Stimulated activated CD4-positive, alpha-beta T cell treated with anti-CD3 and anti-CD28 coated beads, Interleukin-2, amount 100 ng/mL, for 4 hours (primary cell): Measurements from ENCODE around the gene GNA14.
"Not testable (repeated sequence)": the region's sequence is repeated elsewhere in the genome, so short reads cannot be mapped to it uniquely, and the experiment has no call there.

Experiments
- DNase-seq: peaks from one replicate; pipeline ENCODE4 v3.0.0-alpha.2; 2020; ENCODE audit warnings: low read depth

GNA14 gene

DNA sequence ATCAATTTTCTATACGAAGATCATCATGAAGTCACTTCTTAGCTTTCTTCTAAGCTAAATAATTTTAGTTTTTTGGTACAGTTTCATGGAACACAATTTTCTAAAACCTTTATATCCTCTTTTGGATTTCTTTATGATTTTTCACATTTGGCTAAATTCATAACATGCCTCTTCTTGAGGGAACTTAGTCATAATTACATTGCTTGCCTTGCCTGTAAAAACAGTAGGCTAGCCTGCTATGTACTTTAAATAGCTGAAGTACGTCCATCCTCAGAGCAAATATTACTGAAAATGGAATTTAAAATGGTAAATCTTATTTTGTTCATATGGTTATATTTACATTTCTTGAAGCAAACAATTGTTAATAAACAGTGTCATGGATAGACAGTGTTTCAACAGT is 245.8 kb downstream of the GNA14 start:
- no peak for DNase-seq

DNA sequence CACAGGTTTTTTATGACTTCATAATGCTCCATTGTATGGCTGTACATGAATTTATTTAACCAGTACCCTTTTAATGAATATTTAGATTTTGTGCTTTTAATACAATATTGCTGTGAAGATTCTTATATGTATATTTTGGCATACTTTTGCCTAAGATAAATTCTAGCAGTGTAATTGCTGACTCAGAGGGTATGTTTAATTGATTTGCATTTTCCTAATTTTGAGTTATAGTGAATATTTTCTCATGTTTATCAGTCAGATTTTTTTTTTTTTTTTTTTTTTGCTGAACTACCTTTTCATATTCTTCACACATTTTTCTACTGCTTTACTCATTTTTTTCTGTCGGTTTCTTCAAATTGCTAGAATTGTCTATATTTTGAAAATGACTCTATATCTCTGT is 248.2 kb downstream of the GNA14 start:
- DNase-seq: no peak

DNA sequence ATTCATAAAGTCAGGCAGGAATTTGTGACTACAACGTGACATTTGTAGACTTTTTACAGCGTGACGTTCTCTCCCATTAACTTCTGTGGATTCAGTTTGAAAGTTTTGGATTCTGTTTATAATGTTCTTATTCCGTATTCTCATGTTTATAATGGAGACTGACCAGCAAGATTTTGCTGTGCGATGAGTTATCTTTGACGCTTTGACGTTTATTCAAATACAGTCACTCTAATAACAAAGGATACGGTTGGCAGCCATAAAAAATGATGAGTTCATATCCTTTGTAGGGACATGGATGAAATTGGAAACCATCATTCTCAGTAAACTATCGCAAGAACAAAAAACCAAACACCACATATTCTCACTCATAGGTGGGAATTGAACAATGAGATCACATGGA is 249.5 kb downstream of the GNA14 start:
- DNase-seq: not testable (repeated sequence)

DNA sequence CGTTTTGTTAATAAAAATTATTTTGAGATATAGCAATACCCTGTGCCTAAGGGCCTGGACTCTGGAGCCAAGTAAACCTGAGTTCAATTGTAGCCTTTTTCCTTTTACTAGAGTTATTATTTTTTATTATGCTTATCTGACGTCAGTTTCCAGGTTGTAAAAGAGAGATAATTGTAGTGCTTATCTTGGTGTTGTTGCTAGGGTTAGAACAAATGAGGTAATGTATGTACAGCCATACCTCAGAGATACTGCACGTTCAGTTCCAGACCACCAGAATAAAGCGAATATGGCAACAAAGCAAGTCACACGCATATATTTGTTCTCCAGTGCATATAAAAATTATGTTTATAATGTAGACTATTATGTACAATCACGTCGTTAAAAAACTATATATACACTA is 255.8 kb downstream of the GNA14 start:
- DNase-seq: no peak

DNA sequence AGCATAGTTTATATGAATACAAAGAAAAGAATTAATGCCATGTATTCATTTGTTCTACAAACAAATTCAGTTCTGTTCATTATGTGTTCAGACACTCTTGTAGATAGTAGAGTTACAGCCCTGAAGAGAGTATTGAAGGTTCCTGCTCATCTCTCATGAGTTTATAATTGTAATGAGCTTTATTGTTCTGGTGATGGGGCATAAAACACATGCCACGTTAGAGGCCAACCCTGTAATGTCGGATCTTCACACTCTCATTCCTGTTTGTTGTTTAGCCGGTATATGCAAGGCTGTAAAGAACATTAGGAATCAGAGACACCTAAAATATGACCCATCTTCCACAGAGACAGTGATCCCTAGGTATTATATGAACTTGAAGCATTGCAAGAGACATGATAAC is 256.3 kb downstream of the GNA14 start:
- no peak for DNase-seq

DNA sequence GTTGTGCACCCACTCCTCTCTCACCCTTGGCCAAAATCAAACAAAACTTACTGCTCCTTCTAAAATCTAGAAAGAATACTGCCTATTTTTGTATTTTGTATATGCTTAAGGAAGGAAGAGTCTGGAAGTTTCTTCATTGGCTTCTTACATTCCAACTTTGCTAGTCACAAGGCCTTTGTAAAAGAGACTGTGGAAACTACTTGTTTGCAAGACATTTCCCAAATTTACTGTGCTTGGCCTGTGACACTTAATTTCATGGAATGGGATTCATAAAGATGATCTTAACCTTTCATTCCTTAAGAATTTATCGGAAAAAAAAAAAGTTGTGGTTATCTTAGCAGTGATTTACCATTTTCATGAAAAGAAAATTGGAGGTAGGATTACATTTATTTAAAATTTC is 261.9 kb downstream of the GNA14 start:
- DNase-seq: no peak

DNA sequence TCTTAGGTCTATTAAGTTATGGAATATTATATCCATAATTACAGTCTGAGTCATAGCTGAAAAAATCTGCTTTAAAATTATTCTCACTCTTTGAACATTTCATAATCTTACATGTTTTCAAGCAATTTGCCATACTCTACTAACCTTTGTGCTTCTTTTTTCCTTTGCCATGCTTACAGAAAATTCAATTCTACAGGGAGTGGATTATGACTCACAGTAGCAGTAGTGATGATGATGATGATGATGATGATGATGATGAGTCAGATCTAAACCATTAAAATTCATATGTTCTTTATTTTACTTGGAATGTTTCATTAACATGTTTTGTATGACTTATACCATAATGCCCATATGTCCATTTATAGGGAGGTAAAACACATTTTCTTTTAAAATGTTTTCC is 263.7 kb downstream of the GNA14 start:
- no peak for DNase-seq

DNA sequence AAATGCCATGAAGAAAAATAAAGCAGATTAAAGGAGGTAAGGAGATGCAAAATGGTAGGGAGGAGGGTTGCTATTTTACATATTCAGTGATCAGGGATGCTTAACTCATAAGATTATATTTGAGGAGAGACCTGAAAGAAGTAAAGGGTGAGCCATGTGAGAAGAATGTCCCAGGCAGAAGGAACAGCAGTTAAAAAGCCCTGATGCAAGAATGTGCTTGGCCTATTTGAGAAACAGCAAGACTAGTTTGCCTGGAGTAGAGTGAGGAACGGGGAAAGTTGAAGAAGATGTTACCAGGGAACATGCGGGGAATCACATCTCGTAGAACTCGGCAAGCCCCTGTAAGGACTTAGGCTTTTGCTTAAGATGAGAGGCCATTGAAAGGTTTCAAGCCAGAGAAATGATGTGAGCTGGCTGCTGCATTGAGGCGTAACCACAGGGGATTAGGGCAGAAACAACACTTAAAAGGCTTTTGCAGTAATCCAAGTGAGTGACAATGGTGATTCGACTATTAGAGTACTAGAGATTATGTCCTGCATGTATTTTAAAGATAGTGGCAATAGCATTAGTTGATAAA is 272.1 kb downstream of the GNA14 start:
- no peak for DNase-seq

DNA sequence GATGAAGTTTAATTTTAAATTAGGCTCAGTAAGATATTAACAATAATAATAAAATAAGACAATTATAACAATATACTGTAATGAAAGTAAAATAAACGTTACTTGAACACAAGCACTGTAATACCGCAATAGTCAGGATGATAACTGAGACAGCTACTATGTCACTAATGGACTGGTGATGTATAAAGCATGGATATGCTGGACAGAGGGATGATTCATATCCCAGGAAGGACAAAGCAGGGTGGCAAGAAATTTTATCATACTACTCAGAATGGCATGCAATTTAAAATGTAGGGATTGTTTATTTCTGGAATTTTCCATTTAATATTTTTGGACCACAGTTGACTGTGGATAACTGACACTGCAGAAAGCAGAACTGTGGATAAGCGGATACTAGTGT is 273.9 kb downstream of the GNA14 start:
- no peak for DNase-seq
